Measurements from ENCODE around the gene AREG. TPM values are rescaled to one million over a fixed set of nuclear protein-coding genes. Genes with fewer than 3 reads are reported as not detected.

AREG gene
- total RNA-seq, 1 donor from 2014 or later, result not detected

GRCh38 chr4:74475091-74475800, 30.3 kb downstream of the AREG start:
- H3K36me3 Mint-ChIP-seq (ENCODE audit: unreplicated experiment), result no peaks in the 10 kb centered on the region
- H3K27ac Mint-ChIP-seq (ENCODE audit: unreplicated experiment), result no peak overlapping the region
- H3K9me3 Mint-ChIP-seq (ENCODE audit: unreplicated experiment), result no peaks in the 10 kb centered on the region
- no peak overlapping the region for H3K4me3 Mint-ChIP-seq (ENCODE audit: unreplicated experiment)
- no peaks in the 10 kb centered on the region for H3K27me3 Mint-ChIP-seq (ENCODE audit: unreplicated experiment)
- no peak for DNase-seq
- TF ChIP-seq, protein P1, sequence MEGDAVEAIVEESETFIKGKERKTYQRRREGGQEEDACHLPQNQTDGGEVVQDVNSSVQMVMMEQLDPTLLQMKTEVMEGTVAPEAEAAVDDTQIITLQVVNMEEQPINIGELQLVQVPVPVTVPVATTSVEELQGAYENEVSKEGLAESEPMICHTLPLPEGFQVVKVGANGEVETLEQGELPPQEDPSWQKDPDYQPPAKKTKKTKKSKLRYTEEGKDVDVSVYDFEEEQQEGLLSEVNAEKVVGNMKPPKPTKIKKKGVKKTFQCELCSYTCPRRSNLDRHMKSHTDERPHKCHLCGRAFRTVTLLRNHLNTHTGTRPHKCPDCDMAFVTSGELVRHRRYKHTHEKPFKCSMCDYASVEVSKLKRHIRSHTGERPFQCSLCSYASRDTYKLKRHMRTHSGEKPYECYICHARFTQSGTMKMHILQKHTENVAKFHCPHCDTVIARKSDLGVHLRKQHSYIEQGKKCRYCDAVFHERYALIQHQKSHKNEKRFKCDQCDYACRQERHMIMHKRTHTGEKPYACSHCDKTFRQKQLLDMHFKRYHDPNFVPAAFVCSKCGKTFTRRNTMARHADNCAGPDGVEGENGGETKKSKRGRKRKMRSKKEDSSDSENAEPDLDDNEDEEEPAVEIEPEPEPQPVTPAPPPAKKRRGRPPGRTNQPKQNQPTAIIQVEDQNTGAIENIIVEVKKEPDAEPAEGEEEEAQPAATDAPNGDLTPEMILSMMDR (IDR thresholded peaks at IDR 0.05; ENCODE audit: partially characterized antibody, unreplicated experiment), result no peak
- H3K4me1 Mint-ChIP-seq (ENCODE audit: low read depth, unreplicated experiment), result no peaks in the 10 kb centered on the region

DNA sequence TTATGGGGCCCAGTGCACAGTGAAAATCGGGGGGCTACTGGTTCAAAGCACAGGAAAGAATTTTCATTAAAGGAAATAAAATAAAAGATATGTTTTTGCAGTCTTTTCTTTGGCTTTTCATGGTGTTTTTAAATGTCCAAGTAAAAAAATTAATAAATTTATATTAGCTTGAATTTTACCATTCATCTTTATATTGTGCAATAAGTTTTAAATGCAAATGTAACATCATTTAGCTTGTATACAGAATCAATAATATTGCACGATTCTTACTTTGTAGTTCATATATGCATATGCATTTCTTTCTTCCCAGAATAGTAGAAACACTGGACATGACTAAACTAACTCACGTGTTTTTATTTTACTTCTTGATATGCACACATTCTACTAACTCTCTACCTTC, 31.0 kb downstream of the AREG start:
- no peak overlapping the region for H3K27ac Mint-ChIP-seq (ENCODE audit: unreplicated experiment)
- TF ChIP-seq, protein P1 (IDR thresholded peaks at IDR 0.05; ENCODE audit: partially characterized antibody, unreplicated experiment), result no peak
- no peak overlapping the region for H3K4me3 Mint-ChIP-seq (ENCODE audit: unreplicated experiment)
- no peaks in the 10 kb centered on the region for H3K27me3 Mint-ChIP-seq (ENCODE audit: unreplicated experiment)
- DNase-seq, result no peak
- no peaks in the 10 kb centered on the region for H3K9me3 Mint-ChIP-seq (ENCODE audit: unreplicated experiment)
- no peaks in the 10 kb centered on the region for H3K4me1 Mint-ChIP-seq (ENCODE audit: low read depth, unreplicated experiment)
- H3K36me3 Mint-ChIP-seq (ENCODE audit: unreplicated experiment), result no peaks in the 10 kb centered on the region

DNA sequence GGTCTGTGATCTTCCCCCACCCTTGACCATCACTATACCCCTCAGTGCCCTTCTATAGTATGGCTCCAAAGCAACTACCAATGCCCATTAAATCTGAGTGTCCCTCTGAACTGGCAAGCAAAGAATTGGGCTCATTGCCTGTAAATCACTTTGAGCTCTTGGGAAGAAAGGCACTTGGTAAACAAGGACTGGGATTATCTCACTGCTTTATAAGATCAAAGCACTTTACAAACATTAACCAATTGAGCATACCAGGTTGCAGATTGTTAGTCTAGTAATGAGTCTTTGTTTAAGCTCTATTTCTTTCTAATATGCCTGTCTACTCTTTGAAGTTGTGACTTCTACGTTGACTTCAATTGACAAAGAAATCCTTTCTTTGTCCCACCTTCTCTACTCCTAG, 34.1 kb downstream of the AREG start:
- H3K9me3 Mint-ChIP-seq (ENCODE audit: unreplicated experiment), result no peaks in the 10 kb centered on the region
- TF ChIP-seq, protein P1 (IDR thresholded peaks at IDR 0.05; ENCODE audit: partially characterized antibody, unreplicated experiment), result no peak
- no peak overlapping the region for H3K4me3 Mint-ChIP-seq (ENCODE audit: unreplicated experiment)

DNA sequence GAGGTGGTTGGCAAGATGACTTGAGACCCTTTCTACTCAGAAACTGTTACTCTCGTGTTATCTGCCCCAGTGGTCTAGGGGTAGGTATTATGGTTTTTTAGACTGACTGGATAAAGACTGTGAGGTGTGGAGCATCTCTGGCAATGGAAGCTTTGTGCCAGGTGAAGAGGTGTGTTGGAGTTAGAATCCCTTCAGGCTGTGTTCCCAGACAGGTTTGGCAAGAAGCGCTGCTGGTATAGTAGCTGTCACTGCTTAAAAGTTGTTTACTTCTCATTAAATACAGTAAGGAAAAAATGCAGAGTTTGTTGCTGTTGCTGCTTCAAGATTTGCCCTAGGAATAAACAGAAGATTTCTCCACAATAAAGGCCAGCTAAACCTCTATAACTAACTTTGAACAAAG, 35.3 kb downstream of the AREG start:
- H3K4me1 Mint-ChIP-seq (ENCODE audit: low read depth, unreplicated experiment), result no peaks in the 10 kb centered on the region
- no peaks in the 10 kb centered on the region for H3K27me3 Mint-ChIP-seq (ENCODE audit: unreplicated experiment)

More for the DNA sequence above, 34.1 kb downstream of the AREG start:
- Mint-ChIP-seq H3K4me1 (ENCODE audit: low read depth, unreplicated experiment) (no peaks in the 10 kb centered on the region), H3K36me3 (ENCODE audit: unreplicated experiment) (no peaks in the 10 kb centered on the region), H3K27me3 (ENCODE audit: unreplicated experiment) (no peaks in the 10 kb centered on the region), H3K27ac (ENCODE audit: unreplicated experiment) (no peak overlapping the region)
- DNase-seq, result no peak

More for the DNA sequence above, 35.3 kb downstream of the AREG start:
- Mint-ChIP-seq H3K9me3 (ENCODE audit: unreplicated experiment) (no peaks in the 10 kb centered on the region), H3K27ac (ENCODE audit: unreplicated experiment) (no peak overlapping the region), H3K36me3 (ENCODE audit: unreplicated experiment) (no peaks in the 10 kb centered on the region), H3K4me3 (ENCODE audit: unreplicated experiment) (no peak overlapping the region)
- no peak for DNase-seq
- TF ChIP-seq, protein P1 (IDR thresholded peaks at IDR 0.05; ENCODE audit: partially characterized antibody, unreplicated experiment), result no peak

All from glutamatergic neuron (in vitro differentiated cells).